HEK293 (cell line): ENCODE data around the gene ZNF513.

ENCODE experiments used
- CTCF ChIA-PET: fragments of 350-600 bp; formaldehyde crosslinking; extraction: SDS; loops from one replicate; lab custom pipeline; 2021; ENCODE audit warnings: antibody characterized with exemption; lab: Yijun Ruan, JAX
- POLR2A ChIA-PET: fragments of 300-600 bp; formaldehyde crosslinking; extraction: SDS; loops from one replicate; lab custom pipeline; 2020; ENCODE audit warnings: antibody characterized with exemption, inconsistent platforms; lab: Yijun Ruan, JAX
- H3K27ac ChIP-seq: fragments of 200-500 bp; sonication (Bioruptor generic); 2 replicates; pipeline ENCODE4 v1.5.1; 2014; ENCODE audit warnings: low read depth, low read length, control low read depth, inconsistent platforms; ENCODE audit errors: extremely low read depth
- H3K36me3 ChIP-seq, 2 experiments: fragments of 200-500 bp in 1 of 2; sonication (Bioruptor generic) in 1 of 2; 1 replicate in 1 of 2; 2 replicates in 1 of 2; pipeline ENCODE4 v1.5.1; 2014 to 2017; ENCODE audit warnings: inconsistent platforms in 2 of 2, low read length in 2 of 2; ENCODE audit not compliant: control insufficient read depth in 2 of 2, insufficient read depth in 1 of 2
- H3K4me1 ChIP-seq: fragments of 200-500 bp; sonication (Bioruptor generic); 2 replicates; pipeline ENCODE4 v1.5.1; 2014; ENCODE audit warnings: mild to moderate bottlenecking, low read length, inconsistent platforms; ENCODE audit not compliant: control insufficient read depth, insufficient read depth
- H3K4me3 ChIP-seq: 2 replicates; pipeline ENCODE4 v1.5.1; 2011; ENCODE audit warnings: low read depth, mild to moderate bottlenecking, control low read depth, low read length, moderate library complexity
- H3K9me3 ChIP-seq: fragments of 200-500 bp; sonication (Bioruptor generic); 2 replicates; pipeline ENCODE4 v1.5.1; 2014; ENCODE audit warnings: low read depth, low read length, inconsistent platforms; ENCODE audit not compliant: control insufficient read depth, insufficient read depth
- PRDM1 ChIP-seq: fragments of 450-650 bp; formaldehyde crosslinking; IDR thresholded peaks from 2 replicates; pipeline ENCODE4; 2016; ENCODE audit warnings: missing biosample characterization, missing genetic modification characterization
- ZBTB10 ChIP-seq: fragments of 450-650 bp; formaldehyde crosslinking; IDR thresholded peaks from 2 replicates; pipeline ENCODE4 v1.5.1; 2016; ENCODE audit warnings: missing biosample characterization, missing genetic modification characterization
- ZBTB11 ChIP-seq: fragments of 450-650 bp; formaldehyde crosslinking; conservative IDR thresholded peaks from 2 replicates; pipeline ENCODE4 v1.5.1; 2016; ENCODE audit warnings: low read depth, missing biosample characterization, missing genetic modification characterization
- ZNF133 ChIP-seq: fragments of 450-650 bp; formaldehyde crosslinking; IDR thresholded peaks from 2 replicates; pipeline ENCODE4 v1.5.1; 2016; ENCODE audit warnings: missing biosample characterization, missing genetic modification characterization
- ZNF174 ChIP-seq: fragments of 450-650 bp; formaldehyde crosslinking; IDR thresholded peaks from 2 replicates; pipeline ENCODE4 v1.5.0; 2017; ENCODE audit warnings: missing biosample characterization, mild to moderate bottlenecking, missing genetic modification characterization
- ZNF26 ChIP-seq: fragments of 450-650 bp; formaldehyde crosslinking; IDR thresholded peaks from 2 replicates; pipeline ENCODE4 v1.5.1; 2016; ENCODE audit warnings: missing biosample characterization, missing genetic modification characterization
- ZNF48 ChIP-seq: fragments of 450-650 bp; formaldehyde crosslinking; IDR thresholded peaks from 2 replicates; pipeline ENCODE4 v1.5.1; 2016; ENCODE audit warnings: missing biosample characterization, missing genetic modification characterization
- ZNF518A ChIP-seq: fragments of 450-650 bp; formaldehyde crosslinking; conservative IDR thresholded peaks from 2 replicates; pipeline ENCODE4 v1.5.1; 2016; ENCODE audit warnings: low read depth, missing biosample characterization, missing genetic modification characterization
- ZNF544 ChIP-seq: fragments of 450-650 bp; formaldehyde crosslinking; IDR thresholded peaks from 2 replicates; pipeline ENCODE4 v1.5.0; 2017; ENCODE audit warnings: missing biosample characterization, missing genetic modification characterization
- ZNF610 ChIP-seq: fragments of 450-650 bp; formaldehyde crosslinking; IDR thresholded peaks from 2 replicates; pipeline ENCODE4 v1.5.1; 2016; ENCODE audit warnings: missing biosample characterization, missing genetic modification characterization, borderline replicate concordance
- ZNF660 ChIP-seq: fragments of 450-650 bp; IDR thresholded peaks from 2 replicates; pipeline ENCODE4 v1.5.1; 2018; ENCODE audit warnings: missing biosample characterization, mild to moderate bottlenecking, missing genetic modification characterization
- ZNF747 ChIP-seq: fragments of 450-650 bp; formaldehyde crosslinking; IDR thresholded peaks from 2 replicates; pipeline ENCODE4 v1.5.1; 2016; ENCODE audit warnings: missing biosample characterization, missing genetic modification characterization
- ZNF776 ChIP-seq: fragments of 450-650 bp; formaldehyde crosslinking; IDR thresholded peaks from 2 replicates; pipeline ENCODE4 v1.5.0; 2017; ENCODE audit warnings: missing biosample characterization, missing genetic modification characterization, borderline replicate concordance

ZNF513 gene

GRCh38 chr2:27379836-27380625 is 503 bp downstream of the ZNF513 start (continued):
- TF ChIP-seq ZNF518A (no peak), ZNF174 (tag by site-specific recombination) (no peak), ZNF660 (tag by site-specific recombination) (no peak), ZNF26 (tag by site-specific recombination) (no peak), ZNF544 (tag by site-specific recombination) (no peak), ZNF610 (no peak), ZBTB10 (tag by site-specific recombination) (0 out of 2 replicates have a peak, but pooled peaks have one; percentile 24), ZBTB11 (tag by site-specific recombination) (no peak), ZNF747 (tag by site-specific recombination) (no peak), ZNF48 (tag by site-specific recombination) (no peak), ZNF133 (tag by site-specific recombination) (no peak)

GRCh38 chr2:27379383-27379835 is 1.1 kb downstream of the ZNF513 start:
- H3K9me3 ChIP-seq: no peaks in the 10 kb centered on the region
- ChIA-PET POLR2A (interaction anchor here (1.0 to 3.4 kb wide), 9 partner anchors 8 to 62 kb away, joined by 3 to 19 read pairs (median 9); partner anchors contain the start of genes EIF2B4, GTF3C2, MPV17 and NRBP1), CTCF (interaction anchor here (0.8 to 1.4 kb wide), 4 partner anchors 8 to 304 kb away, joined by 3 to 7 read pairs (median 3); partner anchors contain the start of gene SNX17)
- peaks cover 18 to 84% of the 10 kb centered on the region in 2 experiments for H3K36me3 ChIP-seq
- TF ChIP-seq ZNF776 (tag by site-specific recombination): no peak
- TF ChIP-seq PRDM1 (tag by site-specific recombination): 0 out of 2 replicates have a peak, but pooled peaks have one; percentile 5
- H3K4me3 ChIP-seq: peak overlapping the region; percentile 72
- H3K27ac ChIP-seq: peak overlapping the region; percentile 82
- H3K4me1 ChIP-seq: no peaks in the 10 kb centered on the region; the same call in 1 of the 2 replicates
